Measurements from ENCODE around the gene ABHD5. TPM values are rescaled to one million over a fixed set of nuclear protein-coding genes. Genes with fewer than 3 reads are reported as not detected.
"Not testable (repeated sequence)": the region's sequence is repeated elsewhere in the genome, so short reads cannot be mapped to it uniquely, and the experiment has no call there.

The ABHD5 gene
- total RNA-seq, 2 experiments from 2014 or later, result 13.0 to 13.9 TPM

GRCh38 chr3:43670635-43671522, 19.9 kb upstream of the ABHD5 start:
- H3K4me1 Mint-ChIP-seq, result no peaks in the 10 kb centered on the region
- POLR2A ChIA-PET, result no interaction called here
- no peak overlapping the region for H3K4me3 Mint-ChIP-seq
- CTCF ChIA-PET, result interaction anchor here (0.6 kb wide), 1 partner anchor 25 kb away, joined by 3 read pairs; no protein-coding TSS in a partner anchor
- H3K36me3 Mint-ChIP-seq (ENCODE audit: low read depth), result no peaks in the 10 kb centered on the region
- DNase-seq, result no peak
- no peak overlapping the region for H3K27ac Mint-ChIP-seq
- H3K9me3 Mint-ChIP-seq, result no peaks in the 10 kb centered on the region
- peaks cover 25% of the 10 kb centered on the region for H3K27me3 Mint-ChIP-seq

DNA sequence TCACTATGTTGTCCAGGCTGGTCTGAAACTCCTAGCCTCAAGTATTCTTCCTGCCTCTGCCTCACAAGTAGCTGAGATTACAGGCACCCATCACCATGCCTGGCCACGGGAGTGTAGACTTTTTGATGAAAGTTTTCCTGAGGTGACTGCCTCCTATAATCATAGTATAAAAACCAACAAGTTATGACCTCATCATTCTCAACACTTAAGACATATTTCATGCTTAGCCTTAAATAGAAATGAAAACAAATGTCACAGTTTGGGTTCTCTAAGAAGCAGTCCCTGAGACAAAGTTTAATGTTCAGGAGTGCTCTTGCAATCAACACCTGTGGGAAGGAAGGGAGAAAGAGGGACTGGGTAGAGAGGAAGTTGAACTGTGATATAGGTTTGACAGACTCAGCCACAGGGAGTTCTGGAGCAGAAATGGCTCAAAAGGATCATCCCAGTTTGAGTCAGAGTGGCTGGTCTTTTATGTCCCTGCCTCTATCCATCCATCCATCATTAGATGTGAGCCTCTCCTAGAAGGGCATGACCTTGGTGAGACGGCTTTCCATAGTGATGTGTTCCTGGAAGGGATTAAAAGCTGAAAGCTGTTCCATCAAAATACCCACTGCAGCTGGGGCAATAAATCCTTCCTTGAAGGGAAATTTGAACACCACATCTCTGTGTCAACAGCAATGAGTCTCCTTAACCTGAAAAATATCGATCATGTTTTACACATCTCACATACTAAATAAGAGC, 16.2 kb upstream of the ABHD5 start:
- peaks cover 3% of the 10 kb centered on the region for H3K9me3 Mint-ChIP-seq
- H3K27ac Mint-ChIP-seq, result no peak overlapping the region
- ChIA-PET POLR2A (no interaction called here), CTCF (no interaction called here)
- H3K4me1 Mint-ChIP-seq, result no peaks in the 10 kb centered on the region
- peaks cover 8% of the 10 kb centered on the region for H3K27me3 Mint-ChIP-seq
- no peak for DNase-seq
- no peaks in the 10 kb centered on the region for H3K36me3 Mint-ChIP-seq (ENCODE audit: low read depth)
- H3K4me3 Mint-ChIP-seq, result no peak overlapping the region

DNA sequence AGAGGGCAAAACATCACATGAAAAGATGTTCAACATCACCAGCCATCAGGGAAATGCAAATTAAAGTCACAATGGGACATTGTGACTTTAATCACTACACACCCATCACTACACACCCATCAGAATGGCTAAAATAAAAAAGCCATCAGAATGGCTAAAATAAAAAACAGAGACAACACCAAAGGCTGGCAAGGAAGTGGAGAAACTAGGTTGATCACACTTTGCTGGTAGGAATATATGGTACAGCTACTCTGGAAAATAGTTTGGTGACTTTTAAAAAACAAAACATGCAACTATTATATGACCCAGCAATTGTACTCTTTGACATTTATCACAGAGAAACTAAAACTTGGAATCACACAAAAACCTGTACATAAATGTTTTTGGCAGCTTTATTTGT, 15.1 kb upstream of the ABHD5 start:
- H3K4me1 Mint-ChIP-seq, result no peaks in the 10 kb centered on the region
- ChIA-PET POLR2A (no interaction called here), CTCF (interaction anchor here (0.6 kb wide), 1 partner anchor 960 kb away, joined by 3 read pairs; no protein-coding TSS in a partner anchor)
- no peaks in the 10 kb centered on the region for H3K36me3 Mint-ChIP-seq (ENCODE audit: low read depth)
- no peak for DNase-seq
- no peak overlapping the region for H3K27ac Mint-ChIP-seq
- H3K27me3 Mint-ChIP-seq, result peaks cover 5% of the 10 kb centered on the region
- no peak overlapping the region for H3K4me3 Mint-ChIP-seq
- peaks cover 3% of the 10 kb centered on the region for H3K9me3 Mint-ChIP-seq

DNA sequence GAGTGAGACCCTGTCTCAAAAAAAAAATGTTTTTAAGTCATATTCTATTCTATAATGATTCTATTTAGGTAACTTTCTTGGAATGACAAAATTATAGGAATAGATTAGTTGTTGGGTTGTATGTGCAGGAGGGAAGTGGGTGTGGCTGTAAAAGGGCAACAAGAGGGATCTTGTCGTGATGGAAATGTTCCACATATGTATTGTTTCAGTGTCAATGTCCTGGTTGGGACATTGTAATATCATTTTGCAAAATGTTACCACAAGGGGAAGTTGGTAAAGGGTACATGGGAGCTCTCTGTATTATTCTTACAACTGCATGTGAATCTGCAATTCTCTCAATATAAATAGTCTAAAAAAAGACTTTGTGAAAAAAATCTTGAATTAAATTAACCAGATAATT, 14.3 kb upstream of the ABHD5 start:
- Mint-ChIP-seq H3K36me3 (ENCODE audit: low read depth) (no peaks in the 10 kb centered on the region), H3K4me3 (no peak overlapping the region), H3K9me3 (peaks cover 3% of the 10 kb centered on the region), H3K27ac (no peak overlapping the region), H3K27me3 (peaks cover 3% of the 10 kb centered on the region), H3K4me1 (no peaks in the 10 kb centered on the region)
- DNase-seq, result no peak
- ChIA-PET CTCF (interaction anchor here (0.6 kb wide), 1 partner anchor 961 kb away, joined by 3 read pairs; no protein-coding TSS in a partner anchor), POLR2A (no interaction called here)

- POLR2A ChIA-PET; H3K27me3 Mint-ChIP-seq; CTCF ChIA-PET; H3K9me3 Mint-ChIP-seq; H3K4me3 Mint-ChIP-seq; H3K27ac Mint-ChIP-seq; DNase-seq; H3K36me3 Mint-ChIP-seq (ENCODE audit: low read depth); H3K4me1 Mint-ChIP-seq: not testable (repeated sequence)
Measured at GRCh38 chr3:43678375-43678774, 12.4 kb upstream of the ABHD5 start.

DNA sequence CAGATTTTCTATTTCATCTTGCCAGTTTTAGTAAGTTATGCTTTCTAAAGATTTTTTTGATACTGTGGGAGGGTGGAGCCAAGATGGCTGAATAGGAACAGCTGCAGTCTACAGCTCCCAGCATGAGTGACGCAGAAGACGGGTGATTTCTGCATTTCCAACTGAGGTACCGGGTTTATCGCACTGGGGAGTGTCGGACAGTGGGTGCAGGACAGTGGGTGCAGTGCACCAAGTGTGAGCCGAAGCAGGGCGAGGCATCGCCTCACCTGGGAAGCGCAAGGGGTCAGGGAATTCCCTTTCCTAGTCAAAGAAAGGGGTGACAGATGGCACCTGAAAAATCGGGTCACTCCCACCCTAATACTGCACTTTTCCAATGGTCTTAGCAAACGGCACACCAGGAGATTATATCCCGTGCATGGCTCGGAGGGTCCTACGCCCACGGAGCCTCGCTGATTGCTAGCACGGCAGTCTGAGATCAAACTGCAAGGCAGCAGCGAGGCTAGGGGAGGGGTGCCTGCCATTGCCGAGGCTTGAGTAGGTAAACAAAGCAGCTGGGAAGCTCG, 11.8 kb upstream of the ABHD5 start:
- H3K9me3 Mint-ChIP-seq; POLR2A ChIA-PET; H3K4me1 Mint-ChIP-seq; DNase-seq; CTCF ChIA-PET; H3K36me3 Mint-ChIP-seq (ENCODE audit: low read depth); H3K27ac Mint-ChIP-seq; H3K4me3 Mint-ChIP-seq: not testable (repeated sequence)
- H3K27me3 Mint-ChIP-seq, result peaks cover 10% of the 10 kb centered on the region

- H3K4me3 Mint-ChIP-seq; POLR2A ChIA-PET; DNase-seq; H3K36me3 Mint-ChIP-seq (ENCODE audit: low read depth); CTCF ChIA-PET; H3K27ac Mint-ChIP-seq; H3K4me1 Mint-ChIP-seq; H3K9me3 Mint-ChIP-seq: not testable (repeated sequence)
- H3K27me3 Mint-ChIP-seq, result peaks cover 10% of the 10 kb centered on the region
Measured at GRCh38 chr3:43680857-43681256, 9.9 kb upstream of the ABHD5 start.

DNA sequence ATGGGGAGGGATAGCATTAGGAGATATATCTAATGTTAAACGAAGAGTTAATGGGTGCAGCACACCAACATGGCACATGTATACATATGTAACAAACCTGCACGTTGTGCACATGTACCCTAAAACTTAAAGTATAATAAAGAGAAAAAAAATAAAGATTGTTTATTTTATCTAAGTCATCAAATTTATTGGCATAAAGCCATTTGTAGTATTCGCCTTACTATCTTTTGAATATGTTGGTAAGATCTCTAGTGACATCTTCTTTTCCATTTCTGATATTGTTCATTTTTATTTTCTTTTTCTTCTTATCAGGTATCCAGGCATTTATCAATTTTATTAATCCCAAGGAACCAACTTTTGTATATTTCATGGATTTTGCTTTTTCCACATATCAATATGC, 5.8 kb upstream of the ABHD5 start:
- H3K36me3 Mint-ChIP-seq (ENCODE audit: low read depth), result peaks cover 2% of the 10 kb centered on the region
- H3K4me1 Mint-ChIP-seq, result peaks cover 4% of the 10 kb centered on the region
- H3K27ac Mint-ChIP-seq, result no peak overlapping the region
- DNase-seq, result no peak
- no peak overlapping the region for H3K4me3 Mint-ChIP-seq
- peaks cover 16% of the 10 kb centered on the region for H3K27me3 Mint-ChIP-seq
- CTCF ChIA-PET, result no interaction called here
- no peaks in the 10 kb centered on the region for H3K9me3 Mint-ChIP-seq
- POLR2A ChIA-PET, result no interaction called here

GRCh38 chr3:43685921-43686320, 4.8 kb upstream of the ABHD5 start:
- no peak for DNase-seq
- H3K36me3 Mint-ChIP-seq (ENCODE audit: low read depth), result peaks cover 2% of the 10 kb centered on the region
- no peak overlapping the region for H3K27ac Mint-ChIP-seq
- peaks cover 12% of the 10 kb centered on the region for H3K4me1 Mint-ChIP-seq
- ChIA-PET CTCF (no interaction called here), POLR2A (no interaction called here)
- H3K27me3 Mint-ChIP-seq, result peaks cover 16% of the 10 kb centered on the region
- no peak overlapping the region for H3K4me3 Mint-ChIP-seq
- H3K9me3 Mint-ChIP-seq, result no peaks in the 10 kb centered on the region

DNA sequence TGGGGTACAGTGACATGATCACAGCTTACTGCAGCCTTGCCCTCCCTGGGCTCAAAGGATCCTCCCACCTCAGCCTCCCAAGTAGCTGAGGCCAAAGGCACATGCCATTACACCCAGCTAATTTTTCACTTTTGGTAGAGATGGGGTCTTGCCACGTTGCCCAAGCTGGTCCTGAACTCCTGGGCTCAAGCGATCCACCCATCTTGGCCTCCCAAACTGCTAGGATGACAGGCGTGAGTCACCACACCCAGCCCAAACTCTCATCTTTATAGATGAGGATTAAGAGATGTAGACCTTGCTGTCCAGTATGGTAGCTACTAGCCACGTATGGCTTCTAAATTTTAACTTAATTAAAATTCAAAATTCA, 4.4 kb upstream of the ABHD5 start:
- Mint-ChIP-seq H3K27me3 (peaks cover 16% of the 10 kb centered on the region), H3K4me1 (peaks cover 12% of the 10 kb centered on the region), H3K9me3 (no peaks in the 10 kb centered on the region), H3K36me3 (ENCODE audit: low read depth) (peaks cover 2% of the 10 kb centered on the region), H3K27ac (no peak overlapping the region), H3K4me3 (no peak overlapping the region)
- DNase-seq, result no peak
- ChIA-PET CTCF (no interaction called here), POLR2A (no interaction called here)

GRCh38 chr3:43686700-43687498, 3.8 kb upstream of the ABHD5 start:
- H3K36me3 Mint-ChIP-seq (ENCODE audit: low read depth), result peaks cover 2% of the 10 kb centered on the region

DNA sequence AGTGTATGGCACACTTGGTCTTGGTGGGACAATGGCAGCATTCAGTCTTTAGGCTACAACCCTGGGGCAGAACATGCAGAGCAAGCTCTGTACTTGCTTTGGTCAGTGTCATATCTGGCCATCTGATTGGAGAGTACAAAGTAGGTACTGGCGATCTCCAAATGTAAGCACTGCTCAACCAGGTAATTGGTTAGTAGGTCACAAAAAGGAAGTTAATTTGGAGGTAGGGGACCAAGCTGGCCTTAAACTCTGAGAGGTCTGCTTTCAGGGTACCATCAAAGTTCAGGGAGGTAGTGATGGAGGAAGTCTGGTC, 3.3 kb upstream of the ABHD5 start:
- no peak for DNase-seq
- Mint-ChIP-seq H3K4me3 (no peak overlapping the region), H3K36me3 (ENCODE audit: low read depth) (peaks cover 2% of the 10 kb centered on the region), H3K27me3 (peaks cover 15% of the 10 kb centered on the region), H3K4me1 (peaks cover 21% of the 10 kb centered on the region), H3K27ac (no peak overlapping the region), H3K9me3 (no peaks in the 10 kb centered on the region)
- CTCF ChIA-PET, result no interaction called here
- POLR2A ChIA-PET, result no interaction called here

More at GRCh38 chr3:43686700-43687498, 3.8 kb upstream of the ABHD5 start:
- POLR2A ChIA-PET, result no interaction called here
- Mint-ChIP-seq H3K27me3 (peaks cover 15% of the 10 kb centered on the region), H3K9me3 (no peaks in the 10 kb centered on the region), H3K4me3 (no peak overlapping the region), H3K4me1 (peaks cover 15% of the 10 kb centered on the region), H3K27ac (no peak overlapping the region)
- CTCF ChIA-PET, result no interaction called here
- DNase-seq, result no peak

- no peak overlapping the region for H3K27ac Mint-ChIP-seq
- POLR2A ChIA-PET, result interaction anchor here (0.7 kb wide), 1 partner anchor 28 kb away, joined by 5 read pairs; no protein-coding TSS in a partner anchor
- CTCF ChIA-PET, result no interaction called here
Measured at GRCh38 chr3:43688245-43688650, 2.5 kb upstream of the ABHD5 start.

More at GRCh38 chr3:43688245-43688650, 2.5 kb upstream of the ABHD5 start:
- no peaks in the 10 kb centered on the region for H3K9me3 Mint-ChIP-seq
- no peak overlapping the region for H3K4me3 Mint-ChIP-seq
- H3K4me1 Mint-ChIP-seq, result peaks cover 27% of the 10 kb centered on the region
- peaks cover 10% of the 10 kb centered on the region for H3K27me3 Mint-ChIP-seq
- no peak for DNase-seq
- peaks cover 2% of the 10 kb centered on the region for H3K36me3 Mint-ChIP-seq (ENCODE audit: low read depth)
